ENCODE measurements around the gene RUNX2.

Gene RUNX2

GRCh38 chr6:45480752-45481415, 152.8 kb downstream of the RUNX2 start:
- DNase-seq (ENCODE audit: insufficient read length) (no peak), FAIRE-seq (no peak)

GRCh38 chr6:45483021-45483420, 154.9 kb downstream of the RUNX2 start:
- DNase-seq (ENCODE audit: insufficient read length) (no peak), FAIRE-seq (no peak)
- TF ChIP-seq TAF1 (IDR thresholded peaks at IDR 0.05; ENCODE audit: borderline replicate concordance, low read depth, low read length) (no peak), POLR2AphosphoS5 (IDR thresholded peaks at IDR 0.05; ENCODE audit: low read depth, low read length) (no peak), POLR2A (IDR thresholded peaks at IDR 0.05; ENCODE audit: low read depth, low read length) (no peak)

More at GRCh38 chr6:45480752-45481415, 152.8 kb downstream of the RUNX2 start:
- TF ChIP-seq POLR2AphosphoS5 (IDR thresholded peaks at IDR 0.05; ENCODE audit: low read depth, low read length) (no peak), TAF1 (IDR thresholded peaks at IDR 0.05; ENCODE audit: borderline replicate concordance, low read depth, low read length) (no peak)

- no peak for TF ChIP-seq TAF1 (IDR thresholded peaks at IDR 0.05; ENCODE audit: borderline replicate concordance, low read depth, low read length)
- no peak for TF ChIP-seq POLR2AphosphoS5 (IDR thresholded peaks at IDR 0.05; ENCODE audit: low read depth, low read length)
- TF ChIP-seq POLR2A (IDR thresholded peaks at IDR 0.05; ENCODE audit: low read depth, low read length), result no peak
Observed at GRCh38 chr6:45483501-45483900, 155.4 kb downstream of the RUNX2 start.

GRCh38 chr6:45486736-45487135, 158.6 kb downstream of the RUNX2 start:
- TF ChIP-seq TAF1 (IDR thresholded peaks at IDR 0.05; ENCODE audit: borderline replicate concordance, low read depth, low read length) (no peak), POLR2A (IDR thresholded peaks at IDR 0.05; ENCODE audit: low read depth, low read length) (no peak), POLR2AphosphoS5 (IDR thresholded peaks at IDR 0.05; ENCODE audit: low read depth, low read length) (no peak)
- no peak for DNase-seq (ENCODE audit: insufficient read length)
- FAIRE-seq, result no peak

More at GRCh38 chr6:45483501-45483900, 155.4 kb downstream of the RUNX2 start:
- DNase-seq (ENCODE audit: insufficient read length) (no peak), FAIRE-seq (no peak)

- DNase-seq (ENCODE audit: insufficient read length), result no peak
- FAIRE-seq, result no peak
- TF ChIP-seq POLR2AphosphoS5 (IDR thresholded peaks at IDR 0.05; ENCODE audit: low read depth, low read length) (no peak), POLR2A (IDR thresholded peaks at IDR 0.05; ENCODE audit: low read depth, low read length) (no peak), TAF1 (IDR thresholded peaks at IDR 0.05; ENCODE audit: borderline replicate concordance, low read depth, low read length) (no peak)
Observed at GRCh38 chr6:45487645-45488044, 159.5 kb downstream of the RUNX2 start.

GRCh38 chr6:45488269-45488668, 160.1 kb downstream of the RUNX2 start:
- DNase-seq (ENCODE audit: insufficient read length) (no peak), FAIRE-seq (no peak)
- no peak for TF ChIP-seq POLR2A (IDR thresholded peaks at IDR 0.05; ENCODE audit: low read depth, low read length)
- no peak for TF ChIP-seq TAF1 (IDR thresholded peaks at IDR 0.05; ENCODE audit: borderline replicate concordance, low read depth, low read length)
- TF ChIP-seq POLR2AphosphoS5 (IDR thresholded peaks at IDR 0.05; ENCODE audit: low read depth, low read length), result no peak

- DNase-seq (ENCODE audit: insufficient read length), result no peak
- no peak for FAIRE-seq
- TF ChIP-seq POLR2AphosphoS5 (IDR thresholded peaks at IDR 0.05; ENCODE audit: low read depth, low read length) (no peak), TAF1 (IDR thresholded peaks at IDR 0.05; ENCODE audit: borderline replicate concordance, low read depth, low read length) (no peak)
Observed at GRCh38 chr6:45488889-45489288, 160.8 kb downstream of the RUNX2 start.

GRCh38 chr6:45491048-45491735, 163.1 kb downstream of the RUNX2 start:
- DNase-seq (ENCODE audit: insufficient read length) (no peak), FAIRE-seq (no peak)
- TF ChIP-seq POLR2A (IDR thresholded peaks at IDR 0.05; ENCODE audit: low read depth, low read length), result no peak
- no peak for TF ChIP-seq TAF1 (IDR thresholded peaks at IDR 0.05; ENCODE audit: borderline replicate concordance, low read depth, low read length)
- TF ChIP-seq POLR2AphosphoS5 (IDR thresholded peaks at IDR 0.05; ENCODE audit: low read depth, low read length), result no peak

GRCh38 chr6:45491874-45492273, 163.7 kb downstream of the RUNX2 start:
- TF ChIP-seq TAF1 (IDR thresholded peaks at IDR 0.05; ENCODE audit: borderline replicate concordance, low read depth, low read length) (no peak), POLR2AphosphoS5 (IDR thresholded peaks at IDR 0.05; ENCODE audit: low read depth, low read length) (no peak), POLR2A (IDR thresholded peaks at IDR 0.05; ENCODE audit: low read depth, low read length) (no peak)
- FAIRE-seq (no peak), DNase-seq (ENCODE audit: insufficient read length) (no peak)

- no peak for TF ChIP-seq TAF1 (IDR thresholded peaks at IDR 0.05; ENCODE audit: borderline replicate concordance, low read depth, low read length)
- TF ChIP-seq POLR2A (IDR thresholded peaks at IDR 0.05; ENCODE audit: low read depth, low read length), result no peak
- no peak for TF ChIP-seq POLR2AphosphoS5 (IDR thresholded peaks at IDR 0.05; ENCODE audit: low read depth, low read length)
- DNase-seq (ENCODE audit: insufficient read length), result no peak
- FAIRE-seq, result no peak
Observed at GRCh38 chr6:45493761-45494160, 165.6 kb downstream of the RUNX2 start.

- DNase-seq (ENCODE audit: insufficient read length) (no peak), FAIRE-seq (no peak)
- TF ChIP-seq POLR2A (IDR thresholded peaks at IDR 0.05; ENCODE audit: low read depth, low read length) (no peak), POLR2AphosphoS5 (IDR thresholded peaks at IDR 0.05; ENCODE audit: low read depth, low read length) (no peak), TAF1 (IDR thresholded peaks at IDR 0.05; ENCODE audit: borderline replicate concordance, low read depth, low read length) (no peak)
Observed at GRCh38 chr6:45494416-45495135, 166.4 kb downstream of the RUNX2 start.
